Hematopoietic multipotent progenitor cell treated with erythropoietin and hydrocortisone succinate and interleukin-3 and kit ligand, for 6 days (in vitro differentiated cells): Measurements from ENCODE around the gene ZBTB18.
"Not testable (repeated sequence)": the region's sequence is repeated elsewhere in the genome, so short reads cannot be mapped to it uniquely, and the experiment has no call there.

Experiments
- DNase-seq: peaks from one replicate; pipeline ENCODE4 v3.0.0-alpha.2; 2015

Gene ZBTB18

GRCh38 chr1:244042293-244042692, 8.8 kb upstream of the ZBTB18 start:
- no peak for DNase-seq

GRCh38 chr1:244044423-244044822, 6.7 kb upstream of the ZBTB18 start:
- no peak for DNase-seq

- not testable (repeated sequence) for DNase-seq
Observed at GRCh38 chr1:244046254-244046653, 4.8 kb upstream of the ZBTB18 start.

GRCh38 chr1:244046907-244047611, 4.0 kb upstream of the ZBTB18 start:
- peak; percentile 60 for DNase-seq

- peak; percentile 88 for DNase-seq
Observed at GRCh38 chr1:244047621-244048255, 3.3 kb upstream of the ZBTB18 start.

GRCh38 chr1:244048256-244049161, 2.6 kb upstream of the ZBTB18 start:
- peak; percentile 99 for DNase-seq

GRCh38 chr1:244049162-244050013, 1.7 kb upstream of the ZBTB18 start:
- peak; percentile 46 for DNase-seq

- peak; percentile 56 for DNase-seq
Observed at GRCh38 chr1:244050014-244050834, 859 bp upstream of the ZBTB18 start.

GRCh38 chr1:244052016-244052727, 1.1 kb downstream of the ZBTB18 start:
- peak; percentile 61 for DNase-seq

- no peak for DNase-seq
Observed at GRCh38 chr1:244052728-244053312, 1.7 kb downstream of the ZBTB18 start.

- no peak for DNase-seq
Observed at GRCh38 chr1:244053831-244054230, 2.7 kb downstream of the ZBTB18 start.

- no peak for DNase-seq
Observed at GRCh38 chr1:244054247-244054923, 3.3 kb downstream of the ZBTB18 start.

GRCh38 chr1:244054924-244055263, 3.8 kb downstream of the ZBTB18 start:
- no peak for DNase-seq

- no peak for DNase-seq
Observed at GRCh38 chr1:244056577-244056976, 5.5 kb downstream of the ZBTB18 start.

- no peak for DNase-seq
Observed at GRCh38 chr1:244057474-244058385, 6.6 kb downstream of the ZBTB18 start.

GRCh38 chr1:244060117-244060516, 9.0 kb downstream of the ZBTB18 start:
- no peak for DNase-seq

GRCh38 chr1:244060686-244061085, 9.6 kb downstream of the ZBTB18 start:
- DNase-seq, result no peak

- DNase-seq, result no peak
Observed at GRCh38 chr1:244062156-244062725, 11.2 kb downstream of the ZBTB18 start.

- no peak for DNase-seq
Observed at GRCh38 chr1:244063498-244063897, 12.4 kb downstream of the ZBTB18 start.
